HG03139 (cell line): ENCODE measurements around the gene RPGRIP1L.

Source experiments
- ATAC-seq: cut with Tn5 transposase; IDR thresholded peaks from one replicate; pipeline ENCODE4 v1.9.1; 2021; ENCODE audit not compliant: unreplicated experiment

RPGRIP1L gene

GRCh38 chr16:53559270-53559951, 144.2 kb downstream of the RPGRIP1L start:
- no peak for ATAC-seq

GRCh38 chr16:53558710-53559109, 144.9 kb downstream of the RPGRIP1L start:
- ATAC-seq: no peak

- no peak for ATAC-seq
These were observed 147.1 kb downstream of the RPGRIP1L start for GRCh38 chr16:53556521-53556920.

GRCh38 chr16:53549970-53550690, 153.5 kb downstream of the RPGRIP1L start:
- ATAC-seq: peak; percentile 76
